HepG2 (cell line): ENCODE results near the gene TBCE. TPM values are rescaled to one million over a fixed set of nuclear protein-coding genes. Genes with fewer than 3 reads are reported as not detected.
A peak's percentile ranks its signal among the peaks of the same experiment; 100 is the strongest.

ENCODE experiments used
- ATAC-seq: fragments of 200-7000 bp; cut with Tn5 transposase; 3 replicates; pipeline ENCODE4 v1.9.1; 2020; ENCODE audit warnings: mild to moderate bottlenecking, moderate library complexity
- BruUV-seq: library from RNA; stranded (reverse); fragments of 400-500 nt; replicated peaks from 2 replicates; lab custom pipeline; 2021; lab: Mats Ljungman, UMichigan
- CTCF ChIA-PET: fragments of 300-600 bp; formaldehyde crosslinking; extraction: SDS; loops from one replicate; lab custom pipeline; 2021; ENCODE audit warnings: low total read pairs, inconsistent platforms, low intra/inter-chr PET ratio; lab: Yijun Ruan, JAX
- POLR2A ChIA-PET: fragments of 350-600 bp; sonication (Branson Sonifier 250); formaldehyde crosslinking; loops from one replicate; lab custom pipeline; 2020; ENCODE audit warnings: antibody characterized with exemption, inconsistent platforms; lab: Yijun Ruan, JAX
- DNase-seq: peaks from one replicate; pipeline ENCODE4 v3.0.0-alpha.2; 2015; ENCODE audit warnings: low spot score
- FAIRE-seq: peaks from 3 replicates; lab custom pipeline; 2011; peaks lifted over from hg19 to GRCh38; lab: Jason Lieb, UNC
- H2AFZ ChIP-seq: one replicate; pipeline ENCODE4 v1.6.1; 2011; ENCODE audit warnings: low read length, inconsistent platforms
- H3K27ac ChIP-seq: fragments of 300-600 bp; 3 replicates; pipeline ENCODE4 v1.8.0; 2011; ENCODE audit warnings: mixed run types, mild to moderate bottlenecking, mixed read lengths, low read length, inconsistent platforms; ENCODE audit not compliant: insufficient read depth; ENCODE audit errors: extremely low read length
- H3K27me3 ChIP-seq, 2 experiments: fragments of 200-600 bp in 1 of 2; 2 replicates in 1 of 2; 3 replicates in 1 of 2; pipeline versions ENCODE4 v1.6.0 to v1.8.0; 2011; ENCODE audit warnings: low read length in 2 of 2, mild to moderate bottlenecking in 2 of 2, moderate library complexity in 2 of 2, inconsistent platforms in 1 of 2; ENCODE audit not compliant: insufficient read depth in 2 of 2, control insufficient read depth in 1 of 2
- H3K36me3 ChIP-seq, 2 experiments: fragments of 200-600 bp in 1 of 2; replicated peaks in 1 of 2; 2 replicates in 1 of 2; 3 replicates in 1 of 2; pipeline versions ENCODE4 v1.5.1 to v1.8.0; 2011; ENCODE audit warnings: low read length in 2 of 2, inconsistent platforms in 1 of 2; ENCODE audit not compliant: insufficient read depth in 2 of 2, control insufficient read depth in 1 of 2
- H3K4me1 ChIP-seq: 2 replicates; pipeline ENCODE4 v1.5.1; 2012; ENCODE audit warnings: low read length, inconsistent platforms; ENCODE audit not compliant: insufficient read depth
- H3K4me2 ChIP-seq: 2 replicates; pipeline ENCODE4 v1.6.0; 2011; ENCODE audit warnings: low read depth, low read length, inconsistent platforms
- H3K4me3 ChIP-seq, 3 experiments: fragments of 200-600 bp in 1 of 3; sonication (generic), shearing (Covaris generic) in 1 of 3; replicated peaks in 1 of 3; 2 replicates each; pipeline ENCODE4 v1.5.1; 2011 to 2016; ENCODE audit warnings: low read length in 3 of 3, inconsistent platforms in 2 of 3, low read depth in 2 of 3, mild to moderate bottlenecking in 2 of 3, control low read depth in 1 of 3, mixed read lengths in 1 of 3; ENCODE audit not compliant: insufficient read depth in 1 of 3
- H3K79me2 ChIP-seq: one replicate; pipeline ENCODE4 v1.6.1; 2011; ENCODE audit warnings: low read length, inconsistent platforms; ENCODE audit not compliant: insufficient read depth
- H3K9ac ChIP-seq: 2 replicates; pipeline ENCODE4 v1.6.0; 2011; ENCODE audit warnings: mild to moderate bottlenecking, low read depth, low read length, inconsistent platforms; ENCODE audit not compliant: insufficient read depth
- H3K9me3 ChIP-seq: 2 replicates; pipeline ENCODE4 v1.5.1; 2012; ENCODE audit warnings: mild to moderate bottlenecking, low read length
- H4K20me1 ChIP-seq: 2 replicates; pipeline ENCODE4 v1.6.0; 2011; ENCODE audit warnings: inconsistent platforms, mild to moderate bottlenecking, low read length, moderate library complexity; ENCODE audit not compliant: insufficient read depth
- EHMT2 ChIP-seq: fragments of 200-600 bp; sonication (generic); IDR thresholded peaks from 2 replicates; pipeline ENCODE4 v1.7.0; 2017; ENCODE audit warnings: antibody characterized with exemption, low read depth, low read length, borderline replicate concordance
- HCFC1 ChIP-seq: fragments of 150-350 bp; IDR thresholded peaks from 2 replicates; pipeline ENCODE4 v1.6.1; 2014; ENCODE audit warnings: low read depth, low read length
- HMG20B ChIP-seq: conservative IDR thresholded peaks from 2 replicates; pipeline ENCODE4 v1.6.1; 2016; ENCODE audit warnings: missing genetic modification reagents, missing compliant biosample characterization
- HNRNPL ChIP-seq: fragments of 200-400 bp; formaldehyde crosslinking; IDR thresholded peaks from 2 replicates; pipeline ENCODE4 v1.6.1; 2017; ENCODE audit warnings: mild to moderate bottlenecking, low read depth, low read length
- MAFF ChIP-seq: IDR thresholded peaks from 2 replicates; pipeline ENCODE4 v1.6.1; 2011; ENCODE audit warnings: low read depth, low read length, improper control_type of control experiment
- MTA3 ChIP-seq: sonication (generic); formaldehyde crosslinking; IDR thresholded peaks from 2 replicates; pipeline ENCODE4 v1.4.0; 2020; ENCODE audit warnings: missing genetic modification reagents
- SAP130 ChIP-seq: IDR thresholded peaks from 2 replicates; pipeline ENCODE4 v1.6.1; 2016; ENCODE audit warnings: low read depth
- SETDB1 ChIP-seq: sonication (generic); formaldehyde crosslinking; IDR thresholded peaks from 2 replicates; pipeline ENCODE4 v1.5.1; 2020; ENCODE audit warnings: missing genetic modification reagents, mild to moderate bottlenecking, borderline replicate concordance
- TFE3 ChIP-seq: IDR thresholded peaks from 2 replicates; pipeline ENCODE4 v1.6.1; 2016
- USF2 ChIP-seq, 2 experiments: sonication (generic) in 1 of 2; formaldehyde crosslinking in 1 of 2; IDR thresholded peaks; 2 replicates each; pipeline versions ENCODE4 v1.5.1 to v1.6.1; 2011 to 2020; ENCODE audit warnings: borderline replicate concordance in 1 of 2, low read depth in 1 of 2, low read length in 1 of 2, mild to moderate bottlenecking in 1 of 2, missing genetic modification reagents in 1 of 2, moderate library complexity in 1 of 2
- ZNF160 ChIP-seq: sonication (generic); formaldehyde crosslinking; IDR thresholded peaks from 2 replicates; pipeline ENCODE4 v1.8.0; 2022; ENCODE audit warnings: mild to moderate bottlenecking, inconsistent platforms, missing genetic modification reagents
- ZNF331 ChIP-seq: sonication (generic); formaldehyde crosslinking; IDR thresholded peaks from 2 replicates; pipeline ENCODE4 v1.4.0; 2020; ENCODE audit warnings: missing genetic modification reagents
- ZNF414 ChIP-seq: sonication (generic); formaldehyde crosslinking; IDR thresholded peaks from 2 replicates; pipeline ENCODE4 v1.5.0; 2020; ENCODE audit warnings: missing genetic modification reagents
- ZNF605 ChIP-seq: sonication (generic); formaldehyde crosslinking; IDR thresholded peaks from 2 replicates; pipeline ENCODE4 v1.8.0; 2022; ENCODE audit warnings: mild to moderate bottlenecking, missing genetic modification reagents
- ZNF672 ChIP-seq: sonication (generic); formaldehyde crosslinking; IDR thresholded peaks from 2 replicates; pipeline ENCODE4 v1.8.1; 2022; ENCODE audit warnings: missing genetic modification reagents
- WGBS: methylation state at CpG from one replicate; pipeline ENCODE4 v1.1.6; 2017; ENCODE audit warnings: low lambda C conversion rate; 5-methylcytosine and 5-hydroxymethylcytosine counted together
- in situ Hi-C: cut with HindIII; loops from 2 replicates; pipeline ENCODE4 v1.10.0; 2017; ENCODE audit warnings: low pct_unique_long_range_greater_than_20kb; ENCODE audit not compliant: extremely low pct_ligation_motif_present
- intact Hi-C: fragments of 100-400 bp; cut with micrococcal nuclease; formaldehyde crosslinking; loops from one replicate; pipeline ENCODE4 v1.10.0; 2022; ENCODE audit not compliant: unreplicated experiment
- polyA plus RNA-seq, 8 experiments: library from polyadenylated mRNA; depleted of rRNA in 3 of 8; stranded (reverse) in 7 of 8; unstranded in 1 of 8; fragments of >200 nt; fragmentation: Illumina TruSeq in 4 of 8; extraction: Trizol in 4 of 8; gene quantifications; 2 replicates each; pipeline versions ENCODE4 v1.2.1 to v1.2.3, GENCODE V29; 2011 to 2016; ENCODE audit warnings: low read depth in 4 of 8, missing spikeins in 1 of 8, mixed read lengths in 1 of 8; ENCODE audit not compliant: insufficient read depth in 1 of 8
- total RNA-seq, 5 experiments: library from RNA; depleted of rRNA; stranded (reverse); fragments of >200 nt; fragmentation: Illumina TruSeq; extraction: Trizol; gene quantifications; 2 replicates each; pipeline ENCODE4 v1.2.3, GENCODE V29; 2016; ENCODE audit warnings: low read depth in 1 of 5

Gene TBCE
- total and polyA plus RNA-seq, 2 of the 13 experiments (the other 11 are each of a cell fraction or from before 2014, with no cell fraction given) = 25.6 to 31.1 TPM

GRCh38 chr1:235366286-235366685 lies 941 bp upstream of the TBCE start:
- no peak overlapping the region for H3K27ac ChIP-seq
- no peak for TF ChIP-seq EHMT2
- 0 out of 2 replicates have a peak, but pooled peaks have one; percentile 13 for TF ChIP-seq SAP130 (CRISPR knock-in tag)
- TF ChIP-seq, all 625 proteins: peak for 1
- Histone ChIP-seq H4K20me1 (no peaks in the 10 kb centered on the region), H3K36me3 (peaks cover 0 to 5% of the 10 kb centered on the region in 2 experiments; a peak in 2 of 5 replicates), H3K79me2 (peaks cover 25% of the 10 kb centered on the region), H3K4me1 (peaks cover 35% of the 10 kb centered on the region), H2AFZ (peak overlapping the region; percentile 74), H3K27me3 (no peaks in the 10 kb centered on the region; a peak in 1 of 5 replicates), H3K4me3 (no peak overlapping the region), H3K9ac (no peak overlapping the region), H3K9me3 (no peaks in the 10 kb centered on the region), H3K4me2 (peak overlapping the region; percentile 92)
- DNase-seq = no peak
- POLR2A ChIA-PET = interaction anchor here (2.0 kb wide), 1 partner anchor 37 kb away, joined by 25 read pairs; the partner anchor contains the start of genes ARID4B and GGPS1
- no peak for FAIRE-seq
- BruUV-seq = no TSS peak
- CTCF ChIA-PET = no interaction called here
- in situ Hi-C loops (no loop called here), intact Hi-C loops (loop anchor here (2.0 kb wide), 1 partner anchor 35 kb away; no protein-coding TSS in a partner anchor)
- 86% methylated on average over 5 of the region's 5 CpGs for WGBS
- no peak for ATAC-seq

- DNase-seq = no peak
- Histone ChIP-seq H4K20me1 (no peaks in the 10 kb centered on the region), H3K27ac (no peak overlapping the region), H3K4me2 (peak overlapping the region; percentile 92), H3K9me3 (no peaks in the 10 kb centered on the region), H3K4me1 (peaks cover 35% of the 10 kb centered on the region), H3K4me3 (peak overlapping the region; percentile 84 to 97 (median 97)), H3K79me2 (peaks cover 36% of the 10 kb centered on the region), H3K9ac (peak overlapping the region; percentile 89), H3K36me3 (peaks cover 0 to 5% of the 10 kb centered on the region in 2 experiments; a peak in 2 of 5 replicates), H3K27me3 (no peaks in the 10 kb centered on the region; a peak in 1 of 5 replicates), H2AFZ (no peak overlapping the region)
- no TSS peak for BruUV-seq
- intact Hi-C loops = no loop called here
- WGBS = 70% methylated on average over 5 of the region's 5 CpGs
- no peak for FAIRE-seq
- ATAC-seq = no peak
- ChIA-PET CTCF (no interaction called here), POLR2A (interaction anchor here (0.6 to 1.9 kb wide), 2 partner anchors 37 to 47 kb away, joined by 3 to 15 read pairs; no protein-coding TSS in a partner anchor)
- in situ Hi-C loops = no loop called here
- no peak for TF ChIP-seq ZNF605 (CRISPR knock-in tag)
- no peak for TF ChIP-seq HNRNPL
- TF ChIP-seq SETDB1 (CRISPR knock-in tag) = no peak
- no peak for TF ChIP-seq MTA3 (CRISPR knock-in tag)
- TF ChIP-seq HMG20B = no peak
- TF ChIP-seq MAFF = no peak
- no peak for TF ChIP-seq ZNF160 (CRISPR knock-in tag)
- no peak for TF ChIP-seq ZNF414
- no peak for TF ChIP-seq TFE3 (CRISPR knock-in tag)
- no peak for TF ChIP-seq ZNF672 (CRISPR knock-in tag)
- TF ChIP-seq ZNF331 = no peak
- TF ChIP-seq HCFC1 = no peak
- TF ChIP-seq USF2 (IDR thresholded peaks at IDR 0.05; ENCODE audit: low read depth, low read length) = no peak
- TF ChIP-seq USF2 (CRISPR knock-in tag; IDR thresholded peaks at IDR 0.05; ENCODE audit: borderline replicate concordance) = no peak
Observed at GRCh38 chr1:235368428-235368827, 1.2 kb downstream of the TBCE start.
